Psoas muscle (tissue), 8 donors: ENCODE data around the gene CSPG5. TPM values are rescaled to one million over a fixed set of nuclear protein-coding genes. Genes with fewer than 3 reads are reported as not detected.

Source experiments
- ATAC-seq, 4 donors: fragments of 200-7000 bp; cut with Tn5 transposase; one replicate each; pipeline ENCODE4 v1.9.1; 2020; ENCODE audit warnings: moderate library complexity in 3 of 4, mild to moderate bottlenecking in 2 of 4
- DNase-seq, 2 donors: peaks; one replicate each; pipeline ENCODE4 v3.0.0-alpha.2; 2020
- H3K27ac ChIP-seq: fragments of 200-600 bp; one replicate; pipeline ENCODE4 v1.8.0; 2022
- H3K27me3 ChIP-seq, 3 donors: fragments of 200-600 bp in 1 of 3; one replicate each; pipeline versions ENCODE4 v1.6.1 to v1.8.0; 2013 to 2022; ENCODE audit warnings: low read length in 2 of 3, mild to moderate bottlenecking in 2 of 3, moderate library complexity in 1 of 3; ENCODE audit not compliant: insufficient read depth in 3 of 3
- H3K36me3 ChIP-seq, 2 donors: fragments of 200-600 bp in 1 of 2; one replicate each; pipeline versions ENCODE4 v1.6.1 to v1.8.0; 2013 to 2022; ENCODE audit warnings: low read depth in 1 of 2, mild to moderate bottlenecking in 1 of 2, moderate library complexity in 1 of 2; ENCODE audit not compliant: insufficient read depth in 1 of 2
- H3K4me1 ChIP-seq: fragments of 200-600 bp; one replicate; pipeline ENCODE4 v1.8.0; 2022
- H3K4me3 ChIP-seq: fragments of 200-600 bp; one replicate; pipeline ENCODE4 v1.8.0; 2022; ENCODE audit warnings: mild to moderate bottlenecking
- H3K9me3 ChIP-seq: fragments of 200-600 bp; one replicate; pipeline ENCODE4 v1.8.0; 2022
- WGBS, 3 donors: extraction: QIAGEN DNeasy Blood & Tissue Kit; methylation state at CpG; one replicate each; pipeline versions ENCODE4 v1.1.6 to v1.1.7; 2013; 5-methylcytosine and 5-hydroxymethylcytosine counted together
- intact Hi-C, 2 donors: fragments of 100-400 bp; cut with DNase I; formaldehyde crosslinking; loops; one replicate each; pipeline versions ENCODE4 v1.11.0 to v1.14.2; 2022
- polyA plus RNA-seq, 3 donors: library from polyadenylated mRNA; stranded (reverse); fragments of 200-250 nt; gene quantifications; one replicate each; pipeline ENCODE4 v1.2.3, GENCODE V29; 2013
- total RNA-seq, 4 donors: library from RNA; stranded (reverse); fragmentation: NEBNext Ultra II Directional in 2 of 4; extraction: Animal tissue kit (Norgen Biotek cat#: 25700) in 2 of 4; gene quantifications; one replicate each; pipeline versions ENCODE4 v1.2.1 to v1.2.4, GENCODE V29; 2021 to 2023
- TF ChIP-seq, protein P1 (sequence below): fragments of 200-600 bp; IDR thresholded peaks from one replicate; pipeline ENCODE4 v1.8.0; 2022; ENCODE audit warnings: antibody characterized with exemption
- donor health status: healthy with polysubstance abuse.
- donor health status: DM: no; HTN: no; CAD: no; lungs with moderate emphysema.
- donor health status: Bipolar disorder and iron deficiency.
- donor health status: healthy.
- donor health status: DM: yes; HTN: yes; CAD: no.
- donor health status: DM: no; HTN: no; CAD: no.
- donor health status: DM: no; HTN: no; CAD: no.
- donor health status: DM: yes; HTN: yes; CAD: no.

Gene CSPG5
- total and polyA plus RNA-seq, 7 donors = 0.18 to 1.1 (median 0.28) TPM; not detected in 1

DNA sequence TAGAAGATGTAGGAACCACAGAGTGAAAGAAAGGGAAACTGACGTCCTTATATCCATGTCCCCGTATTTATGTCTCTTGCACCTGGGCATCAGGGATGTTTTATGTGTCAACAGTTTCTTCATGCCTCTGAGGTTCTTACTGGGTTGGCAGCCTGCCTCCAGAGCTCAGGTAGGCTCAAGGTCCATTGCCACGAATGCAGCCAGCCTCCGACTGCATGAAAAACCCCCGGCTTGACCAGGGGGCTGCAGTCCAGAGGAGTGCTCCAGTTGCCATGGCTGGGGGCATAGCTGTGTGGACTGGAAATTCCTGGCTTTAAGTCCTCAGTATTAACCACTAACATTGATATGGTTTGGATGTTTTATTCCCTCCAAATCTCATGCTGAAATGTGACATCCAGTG is 2.8 kb upstream of the CSPG5 start:
- peaks cover 14% of the 10 kb centered on the region for H3K4me1 ChIP-seq
- 65 to 75% (median 65%) methylated on average over 5 of the region's 5 CpGs for WGBS, 3 donors
- TF ChIP-seq, protein P1, sequence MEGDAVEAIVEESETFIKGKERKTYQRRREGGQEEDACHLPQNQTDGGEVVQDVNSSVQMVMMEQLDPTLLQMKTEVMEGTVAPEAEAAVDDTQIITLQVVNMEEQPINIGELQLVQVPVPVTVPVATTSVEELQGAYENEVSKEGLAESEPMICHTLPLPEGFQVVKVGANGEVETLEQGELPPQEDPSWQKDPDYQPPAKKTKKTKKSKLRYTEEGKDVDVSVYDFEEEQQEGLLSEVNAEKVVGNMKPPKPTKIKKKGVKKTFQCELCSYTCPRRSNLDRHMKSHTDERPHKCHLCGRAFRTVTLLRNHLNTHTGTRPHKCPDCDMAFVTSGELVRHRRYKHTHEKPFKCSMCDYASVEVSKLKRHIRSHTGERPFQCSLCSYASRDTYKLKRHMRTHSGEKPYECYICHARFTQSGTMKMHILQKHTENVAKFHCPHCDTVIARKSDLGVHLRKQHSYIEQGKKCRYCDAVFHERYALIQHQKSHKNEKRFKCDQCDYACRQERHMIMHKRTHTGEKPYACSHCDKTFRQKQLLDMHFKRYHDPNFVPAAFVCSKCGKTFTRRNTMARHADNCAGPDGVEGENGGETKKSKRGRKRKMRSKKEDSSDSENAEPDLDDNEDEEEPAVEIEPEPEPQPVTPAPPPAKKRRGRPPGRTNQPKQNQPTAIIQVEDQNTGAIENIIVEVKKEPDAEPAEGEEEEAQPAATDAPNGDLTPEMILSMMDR = no peak
- no peaks in the 10 kb centered on the region for H3K9me3 ChIP-seq
- DNase-seq (no peak), ATAC-seq (no peak)
- H3K4me3 ChIP-seq = no peak overlapping the region
- intact Hi-C loops = no loop called here
- no peaks in the 10 kb centered on the region for H3K27me3 ChIP-seq
- no peak overlapping the region for H3K27ac ChIP-seq
- peaks cover 0 to 5% of the 10 kb centered on the region in 2 donors for H3K36me3 ChIP-seq

DNA sequence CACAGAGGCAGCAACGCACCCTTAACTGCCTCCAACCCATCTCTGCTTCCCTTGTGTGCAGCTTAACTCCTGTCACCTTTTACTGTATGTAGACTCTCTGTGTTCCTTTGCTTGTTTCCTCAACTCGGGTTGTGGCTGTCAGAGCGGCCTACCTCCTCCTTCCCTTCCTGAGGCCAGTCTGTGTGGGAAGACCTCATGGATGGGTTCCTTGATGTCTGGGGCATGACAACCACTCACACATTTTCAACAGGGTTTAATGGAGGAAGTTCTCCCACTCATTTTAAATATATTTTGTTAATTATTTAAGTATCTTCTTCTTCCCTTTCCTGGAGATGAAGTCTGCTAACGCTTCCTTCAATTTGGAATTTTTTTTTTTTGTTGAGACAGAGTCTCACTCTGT is 1.8 kb upstream of the CSPG5 start:
- Histone ChIP-seq H3K27me3 (no peaks in the 10 kb centered on the region), H3K9me3 (no peaks in the 10 kb centered on the region), H3K27ac (no peak overlapping the region), H3K36me3 (no peaks in the 10 kb centered on the region), H3K4me3 (no peak overlapping the region), H3K4me1 (peaks cover 14% of the 10 kb centered on the region)
- WGBS, 3 donors = 75 to 81% (median 76%) methylated on average over 4 of the region's 4 CpGs
- intact Hi-C loops = no loop called here
- DNase-seq = no peak
- TF ChIP-seq, protein P1 = no peak
- no peak for ATAC-seq

DNA sequence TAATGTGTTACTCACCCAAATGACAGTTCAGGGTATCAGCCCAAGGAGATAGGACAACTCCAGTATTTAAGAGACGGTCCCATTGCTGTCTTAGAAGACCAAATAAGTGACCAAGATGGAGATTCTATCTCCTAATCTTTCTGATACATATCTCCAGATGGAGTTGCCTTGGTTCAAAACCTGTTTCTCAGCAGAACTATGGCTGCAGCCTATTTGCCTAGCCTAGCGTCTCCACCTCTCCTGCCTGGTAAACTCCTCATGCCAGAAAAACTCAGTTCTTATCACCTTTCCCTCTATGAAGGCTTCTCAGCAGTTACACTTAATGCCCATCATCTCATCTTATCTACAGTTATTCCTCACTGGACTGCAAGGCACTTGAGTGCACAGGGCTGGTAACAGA is 1.2 kb upstream of the CSPG5 start:
- Histone ChIP-seq H3K27ac (no peak overlapping the region), H3K9me3 (no peaks in the 10 kb centered on the region), H3K4me3 (no peak overlapping the region), H3K36me3 (no peaks in the 10 kb centered on the region), H3K4me1 (peaks cover 14% of the 10 kb centered on the region), H3K27me3 (no peaks in the 10 kb centered on the region)
- 90 to 96% (median 96%) methylated on average over 2 of the region's 2 CpGs for WGBS, 3 donors
- intact Hi-C loops = no loop called here
- TF ChIP-seq, protein P1 = no peak
- DNase-seq (no peak), ATAC-seq (no peak)

DNA sequence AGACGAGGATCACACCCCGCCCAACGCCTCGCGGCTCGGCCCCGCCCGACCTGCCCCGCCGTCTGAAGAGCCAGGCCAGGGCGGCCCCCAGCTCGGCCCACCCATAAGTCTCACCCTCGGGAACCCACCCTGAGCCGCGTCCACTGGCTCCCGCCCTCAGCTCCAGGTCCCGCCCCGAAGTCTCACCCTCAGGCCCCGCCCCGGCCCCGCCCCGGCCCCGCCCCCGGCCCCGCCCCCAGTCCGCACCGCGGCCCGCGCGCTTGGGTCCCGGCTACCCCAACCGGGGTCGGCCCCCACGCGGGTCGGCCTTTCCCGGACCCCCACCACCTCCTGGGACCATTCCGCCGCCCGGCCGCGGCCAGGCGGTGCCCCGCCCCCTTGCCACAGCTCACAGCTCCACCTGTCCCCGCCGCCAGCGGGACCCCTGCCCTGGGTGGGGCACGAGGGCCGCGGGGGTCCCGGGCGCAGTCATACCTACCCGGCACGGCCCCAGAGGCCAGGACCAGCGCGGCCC is 489 bp downstream of the CSPG5 start:
- Histone ChIP-seq H3K27me3 (no peaks in the 10 kb centered on the region), H3K4me3 (peak overlapping the region; percentile 72), H3K27ac (no peak overlapping the region), H3K4me1 (peaks cover 4% of the 10 kb centered on the region), H3K36me3 (no peaks in the 10 kb centered on the region), H3K9me3 (no peaks in the 10 kb centered on the region)
- 1% methylated on average over 14 to 55 of the region's 57 CpGs for WGBS, 3 donors
- ATAC-seq = peak; percentile 69 to 82 (median 76)
- intact Hi-C loops = no loop called here
- DNase-seq = peak; percentile 18 to 67
- TF ChIP-seq, protein P1 = no peak

DNA sequence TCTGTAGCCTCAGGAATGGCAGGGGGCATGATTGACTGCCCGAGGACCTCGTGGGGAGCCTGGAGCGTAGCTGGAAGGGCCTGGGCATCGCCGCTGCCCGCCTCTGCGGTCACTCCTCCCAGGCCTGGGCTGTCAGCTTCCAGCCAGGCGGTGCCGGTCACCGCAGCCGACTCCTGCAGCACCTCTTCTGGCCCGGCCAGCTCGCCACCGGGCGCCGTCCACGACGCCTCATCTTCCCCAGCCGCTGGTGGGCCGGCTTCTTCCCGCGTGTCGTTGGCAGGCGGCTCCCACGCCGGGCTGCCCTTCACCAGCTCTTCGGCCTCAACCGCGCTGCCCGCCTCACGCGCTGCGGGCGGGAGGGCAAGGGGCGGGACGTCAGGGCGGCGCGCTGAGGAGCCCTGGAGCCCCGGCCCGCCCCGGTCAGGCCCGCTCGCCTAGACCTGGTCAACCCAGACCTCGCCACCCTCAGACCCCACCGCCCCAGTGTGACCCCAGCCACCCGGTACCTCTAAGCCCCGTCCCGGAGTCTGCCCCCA is 1.0 kb downstream of the CSPG5 start:
- H3K4me1 ChIP-seq = peaks cover 4% of the 10 kb centered on the region
- peak in 1 of 2 donors; percentile 29 for DNase-seq
- intact Hi-C loops = no loop called here
- H3K4me3 ChIP-seq = peak overlapping the region; percentile 72
- H3K36me3 ChIP-seq = no peaks in the 10 kb centered on the region
- peak; percentile 33 to 61 (median 48) for ATAC-seq
- TF ChIP-seq, protein P1 = no peak
- 4 to 14% (median 10%) methylated on average over 31 to 49 of the region's 49 CpGs for WGBS, 3 donors
- no peak overlapping the region for H3K27ac ChIP-seq
- H3K27me3 ChIP-seq = no peaks in the 10 kb centered on the region
- H3K9me3 ChIP-seq = no peaks in the 10 kb centered on the region
